HL-60 (cell line): ENCODE data around the gene TBC1D20.

Experiments used
- CTCF ChIP-seq: IDR thresholded peaks from one replicate; pipeline ENCODE4 v1.5.1; 2011; ENCODE audit warnings: low read length, control low read depth, inconsistent platforms; ENCODE audit not compliant: insufficient read depth
- SPI1 ChIP-seq: IDR thresholded peaks from 2 replicates; pipeline ENCODE4 v1.6.1; 2012; ENCODE audit warnings: low read depth, mild to moderate bottlenecking, borderline replicate concordance
- TF ChIP-seq, protein P1 (sequence below): IDR thresholded peaks from 2 replicates; pipeline ENCODE4 v1.6.1; 2012; ENCODE audit warnings: low read depth; ENCODE audit not compliant: insufficient replicate concordance

DNA sequence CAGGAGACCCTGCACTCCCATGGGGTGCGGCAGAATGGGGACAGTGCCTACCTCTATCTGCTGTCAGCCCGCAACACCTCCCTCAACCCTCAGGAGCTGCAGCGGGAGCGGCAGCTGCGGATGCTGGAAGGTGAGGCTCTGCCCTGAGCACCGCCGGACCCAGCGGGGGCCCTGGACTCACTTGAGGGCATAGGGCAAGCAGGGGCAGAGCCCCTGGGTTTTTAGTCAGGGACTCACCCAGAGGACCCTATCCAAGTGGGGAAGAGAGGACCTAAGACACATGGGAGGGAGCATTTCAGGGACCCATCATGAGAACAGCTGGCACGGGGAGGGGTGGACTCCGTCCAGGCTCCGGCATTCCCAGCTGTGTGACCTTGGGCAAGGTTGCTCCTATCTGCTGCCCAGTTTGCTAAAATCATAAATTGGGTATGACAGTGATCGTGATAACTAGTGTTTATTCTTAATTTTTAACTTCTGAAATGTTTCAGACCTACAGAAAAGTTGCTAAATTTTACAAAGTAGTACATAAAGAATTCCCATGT, 44.5 kb downstream of the TBC1D20 start:
- no peak for TF ChIP-seq CTCF
- no peak for TF ChIP-seq SPI1
- TF ChIP-seq, protein P1, sequence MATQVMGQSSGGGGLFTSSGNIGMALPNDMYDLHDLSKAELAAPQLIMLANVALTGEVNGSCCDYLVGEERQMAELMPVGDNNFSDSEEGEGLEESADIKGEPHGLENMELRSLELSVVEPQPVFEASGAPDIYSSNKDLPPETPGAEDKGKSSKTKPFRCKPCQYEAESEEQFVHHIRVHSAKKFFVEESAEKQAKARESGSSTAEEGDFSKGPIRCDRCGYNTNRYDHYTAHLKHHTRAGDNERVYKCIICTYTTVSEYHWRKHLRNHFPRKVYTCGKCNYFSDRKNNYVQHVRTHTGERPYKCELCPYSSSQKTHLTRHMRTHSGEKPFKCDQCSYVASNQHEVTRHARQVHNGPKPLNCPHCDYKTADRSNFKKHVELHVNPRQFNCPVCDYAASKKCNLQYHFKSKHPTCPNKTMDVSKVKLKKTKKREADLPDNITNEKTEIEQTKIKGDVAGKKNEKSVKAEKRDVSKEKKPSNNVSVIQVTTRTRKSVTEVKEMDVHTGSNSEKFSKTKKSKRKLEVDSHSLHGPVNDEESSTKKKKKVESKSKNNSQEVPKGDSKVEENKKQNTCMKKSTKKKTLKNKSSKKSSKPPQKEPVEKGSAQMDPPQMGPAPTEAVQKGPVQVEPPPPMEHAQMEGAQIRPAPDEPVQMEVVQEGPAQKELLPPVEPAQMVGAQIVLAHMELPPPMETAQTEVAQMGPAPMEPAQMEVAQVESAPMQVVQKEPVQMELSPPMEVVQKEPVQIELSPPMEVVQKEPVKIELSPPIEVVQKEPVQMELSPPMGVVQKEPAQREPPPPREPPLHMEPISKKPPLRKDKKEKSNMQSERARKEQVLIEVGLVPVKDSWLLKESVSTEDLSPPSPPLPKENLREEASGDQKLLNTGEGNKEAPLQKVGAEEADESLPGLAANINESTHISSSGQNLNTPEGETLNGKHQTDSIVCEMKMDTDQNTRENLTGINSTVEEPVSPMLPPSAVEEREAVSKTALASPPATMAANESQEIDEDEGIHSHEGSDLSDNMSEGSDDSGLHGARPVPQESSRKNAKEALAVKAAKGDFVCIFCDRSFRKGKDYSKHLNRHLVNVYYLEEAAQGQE = no peak
